Ascending aorta (tissue), 2 donors: ENCODE data around the gene RBM38. TPM values are rescaled to one million over a fixed set of nuclear protein-coding genes. Genes with fewer than 3 reads are reported as not detected.

Experiments
- DNase-seq, 2 donors: peaks; one replicate each; pipeline ENCODE4 v3.0.0-alpha.2; 2019; ENCODE audit warnings: low spot score in 2 of 2
- H3K27ac ChIP-seq, 2 donors: fragments of 200-600 bp; sonication (generic); one replicate each; pipeline ENCODE4 v1.5.1; 2016 to 2017; ENCODE audit warnings: mild to moderate bottlenecking in 1 of 2
- H3K27me3 ChIP-seq: fragments of 200-600 bp; sonication (generic); one replicate; pipeline ENCODE4 v1.5.1; 2017
- H3K36me3 ChIP-seq, 2 donors: fragments of 200-600 bp; sonication (generic); one replicate each; pipeline ENCODE4 v1.5.1; 2016
- H3K4me1 ChIP-seq, 2 donors: fragments of 200-600 bp; sonication (generic); one replicate each; pipeline ENCODE4 v1.5.1; 2016 to 2017; ENCODE audit warnings: mild to moderate bottlenecking in 1 of 2
- H3K4me3 ChIP-seq, 2 donors: fragments of 200-600 bp; sonication (generic); one replicate each; pipeline ENCODE4 v1.5.1; 2016 to 2017; ENCODE audit warnings: mild to moderate bottlenecking in 1 of 2
- H3K9me3 ChIP-seq, 2 donors: fragments of 200-600 bp; sonication (generic); one replicate each; pipeline ENCODE4 v1.5.1; 2016
- CTCF ChIP-seq, 3 experiments: fragments of 200-600 bp in 2 of 3; fragments of 450-650 bp in 1 of 3; sonication (generic) in 2 of 3; IDR thresholded peaks; one replicate each; pipeline ENCODE4 v1.5.1; 2016 to 2019; ENCODE audit warnings: antibody characterized with exemption in 3 of 3, mild to moderate bottlenecking in 1 of 3, moderate library complexity in 1 of 3
- intact Hi-C: fragments of 100-400 bp; cut with DNase I; formaldehyde crosslinking; loops from one replicate; pipeline ENCODE4 v1.15.1; 2023
- total RNA-seq: library from RNA; depleted of rRNA; stranded (reverse); fragments of >200 nt; gene quantifications from one replicate; pipeline ENCODE4 v1.1.0, GENCODE V29; 2016

Gene RBM38
- total RNA-seq, 1 donor from 2014 or later: 24.6 TPM

- no peak for TF ChIP-seq CTCF (IDR thresholded peaks at IDR 0.05)
- DNase-seq: no peak
- Histone ChIP-seq H3K9me3 (no peaks in the 10 kb centered on the region), H3K36me3 (peaks cover 31 to 46% of the 10 kb centered on the region in 2 donors), H3K27ac (no peak overlapping the region), H3K27me3 (no peaks in the 10 kb centered on the region), H3K4me1 (no peaks in the 10 kb centered on the region), H3K4me3 (no peak overlapping the region)
- intact Hi-C loops: no loop called here
Observed at GRCh38 chr20:57361517-57361916, 29.7 kb upstream of the RBM38 start.

- no peak for TF ChIP-seq CTCF (IDR thresholded peaks at IDR 0.05)
- Histone ChIP-seq H3K36me3 (peaks cover 56 to 75% of the 10 kb centered on the region in 2 donors), H3K9me3 (no peaks in the 10 kb centered on the region), H3K4me1 (no peaks in the 10 kb centered on the region), H3K27ac (no peak overlapping the region), H3K27me3 (no peaks in the 10 kb centered on the region), H3K4me3 (no peak overlapping the region)
- DNase-seq: no peak
- intact Hi-C loops: no loop called here
Observed at GRCh38 chr20:57364451-57364850, 26.7 kb upstream of the RBM38 start.

GRCh38 chr20:57369596-57369995, 21.6 kb upstream of the RBM38 start:
- TF ChIP-seq CTCF (IDR thresholded peaks at IDR 0.05): no peak
- Histone ChIP-seq H3K27me3 (no peaks in the 10 kb centered on the region), H3K27ac (no peak overlapping the region), H3K4me1 (no peaks in the 10 kb centered on the region), H3K9me3 (no peaks in the 10 kb centered on the region), H3K4me3 (no peak overlapping the region), H3K36me3 (peaks cover 82 to 96% of the 10 kb centered on the region in 2 donors)
- DNase-seq: no peak
- intact Hi-C loops: no loop called here

- Histone ChIP-seq H3K4me1 (no peaks in the 10 kb centered on the region), H3K27ac (no peak overlapping the region), H3K36me3 (peaks cover 87 to 98% of the 10 kb centered on the region in 2 donors), H3K27me3 (no peaks in the 10 kb centered on the region), H3K4me3 (no peak overlapping the region), H3K9me3 (no peaks in the 10 kb centered on the region)
- intact Hi-C loops: no loop called here
- no peak for DNase-seq
- TF ChIP-seq CTCF (IDR thresholded peaks at IDR 0.05): no peak
Observed at GRCh38 chr20:57370316-57370715, 20.9 kb upstream of the RBM38 start.

GRCh38 chr20:57371363-57371762, 19.8 kb upstream of the RBM38 start:
- Histone ChIP-seq H3K36me3 (peaks cover 87 to 98% of the 10 kb centered on the region in 2 donors), H3K4me3 (no peak overlapping the region), H3K27ac (no peak overlapping the region), H3K27me3 (no peaks in the 10 kb centered on the region), H3K4me1 (no peaks in the 10 kb centered on the region), H3K9me3 (no peaks in the 10 kb centered on the region)
- TF ChIP-seq CTCF (IDR thresholded peaks at IDR 0.05): no peak
- intact Hi-C loops: no loop called here
- no peak for DNase-seq

GRCh38 chr20:57372157-57372556, 19.0 kb upstream of the RBM38 start:
- H3K4me1 ChIP-seq: no peaks in the 10 kb centered on the region
- H3K27me3 ChIP-seq: no peaks in the 10 kb centered on the region
- intact Hi-C loops: no loop called here
- no peaks in the 10 kb centered on the region for H3K9me3 ChIP-seq
- no peak overlapping the region for H3K27ac ChIP-seq
- TF ChIP-seq CTCF (IDR thresholded peaks at IDR 0.05): no peak
- no peak for DNase-seq
- H3K36me3 ChIP-seq: peaks cover 81 to 96% of the 10 kb centered on the region in 2 donors
- H3K4me3 ChIP-seq: no peak overlapping the region
